Spleen (tissue), 7 donors: ENCODE measurements around the gene SLC46A1.

Experiments
- POLR2AphosphoS5 ChIP-seq, 3 donors: sonication (generic); formaldehyde crosslinking; IDR thresholded peaks; one replicate each; pipeline ENCODE4 v1.5.1; 2017; ENCODE audit warnings: antibody characterized with exemption in 3 of 3
- TF ChIP-seq, protein P1 (sequence below), 11 experiments: fragments of 200-600 bp in 7 of 11; fragments of 450-650 bp in 4 of 11; sonication (generic) in 4 of 11; IDR thresholded peaks in 8 of 11; conservative IDR thresholded peaks in 3 of 11; 1 replicate in 7 of 11; 2 replicates in 4 of 11; pipeline versions ENCODE4 v1.4.0 to v1.8.0; 2016 to 2021; ENCODE audit warnings: antibody characterized with exemption in 11 of 11, inconsistent platforms in 4 of 11, mild to moderate bottlenecking in 1 of 11
- donor health status: DM: no; HTN: no; CAD: no; lungs with moderate emphysema.
- donor health status: DM: no; HTN: no; CAD: no.
- donor health status: DM: no; HTN: no; CAD: no.

DNA sequence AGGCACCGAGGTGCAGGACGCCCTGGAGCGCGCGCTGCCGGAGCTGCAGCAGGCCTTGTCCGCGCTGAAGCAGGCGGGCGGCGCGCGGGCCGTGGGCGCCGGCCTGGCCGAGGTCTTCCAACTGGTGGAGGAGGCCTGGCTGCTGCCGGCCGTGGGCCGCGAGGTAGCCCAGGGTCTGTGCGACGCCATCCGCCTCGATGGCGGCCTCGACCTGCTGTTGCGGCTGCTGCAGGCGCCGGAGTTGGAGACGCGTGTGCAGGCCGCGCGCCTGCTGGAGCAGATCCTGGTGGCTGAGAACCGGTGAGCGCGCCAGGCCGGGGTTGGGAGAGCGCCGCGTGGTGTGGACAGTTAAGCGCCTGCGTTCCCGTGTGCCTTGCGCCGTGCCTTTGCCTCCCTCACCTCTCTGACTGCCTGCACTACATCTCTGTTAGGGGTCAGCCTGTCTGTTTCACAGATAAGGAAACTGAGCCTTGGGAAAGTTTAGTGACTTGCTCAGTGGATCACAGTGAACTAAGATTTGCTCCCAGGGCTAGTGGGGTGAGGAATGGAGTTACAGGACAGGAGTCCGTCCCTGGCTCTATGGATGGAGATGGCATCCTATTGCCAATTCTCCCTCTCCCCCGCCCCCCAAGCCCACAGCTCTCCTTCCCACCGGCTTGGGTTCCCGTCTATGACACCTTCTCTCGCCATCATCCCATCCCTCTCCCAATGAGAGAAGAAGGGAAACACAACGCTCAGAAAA is 33.6 kb downstream of the SLC46A1 start:
- TF ChIP-seq, protein P1, sequence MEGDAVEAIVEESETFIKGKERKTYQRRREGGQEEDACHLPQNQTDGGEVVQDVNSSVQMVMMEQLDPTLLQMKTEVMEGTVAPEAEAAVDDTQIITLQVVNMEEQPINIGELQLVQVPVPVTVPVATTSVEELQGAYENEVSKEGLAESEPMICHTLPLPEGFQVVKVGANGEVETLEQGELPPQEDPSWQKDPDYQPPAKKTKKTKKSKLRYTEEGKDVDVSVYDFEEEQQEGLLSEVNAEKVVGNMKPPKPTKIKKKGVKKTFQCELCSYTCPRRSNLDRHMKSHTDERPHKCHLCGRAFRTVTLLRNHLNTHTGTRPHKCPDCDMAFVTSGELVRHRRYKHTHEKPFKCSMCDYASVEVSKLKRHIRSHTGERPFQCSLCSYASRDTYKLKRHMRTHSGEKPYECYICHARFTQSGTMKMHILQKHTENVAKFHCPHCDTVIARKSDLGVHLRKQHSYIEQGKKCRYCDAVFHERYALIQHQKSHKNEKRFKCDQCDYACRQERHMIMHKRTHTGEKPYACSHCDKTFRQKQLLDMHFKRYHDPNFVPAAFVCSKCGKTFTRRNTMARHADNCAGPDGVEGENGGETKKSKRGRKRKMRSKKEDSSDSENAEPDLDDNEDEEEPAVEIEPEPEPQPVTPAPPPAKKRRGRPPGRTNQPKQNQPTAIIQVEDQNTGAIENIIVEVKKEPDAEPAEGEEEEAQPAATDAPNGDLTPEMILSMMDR (IDR thresholded peaks at IDR 0.05 in 8 of 11, conservative IDR thresholded peaks at IDR 0.05 in 3 of 11) = no peak
- TF ChIP-seq POLR2AphosphoS5 (IDR thresholded peaks at IDR 0.05) = peak in 1 of 3 donors; percentile 43
